ENCODE results near the gene TACC3.

Gene TACC3

GRCh38 chr4:1748465-1748995 is 27.2 kb downstream of the TACC3 start:
- peak; percentile 68 for DNase-seq

GRCh38 chr4:1749370-1749769 is 28.0 kb downstream of the TACC3 start:
- no peak for DNase-seq

GRCh38 chr4:1749826-1750225 is 28.5 kb downstream of the TACC3 start:
- DNase-seq: no peak

GRCh38 chr4:1750381-1751154 is 29.2 kb downstream of the TACC3 start:
- no peak for DNase-seq

GRCh38 chr4:1751155-1751918 is 30.0 kb downstream of the TACC3 start:
- DNase-seq: no peak

GRCh38 chr4:1751919-1752283 is 30.6 kb downstream of the TACC3 start:
- DNase-seq: no peak

- peak; percentile 33 for DNase-seq
These were observed 31.1 kb downstream of the TACC3 start for GRCh38 chr4:1752284-1753041.

- DNase-seq: no peak
These were observed 32.0 kb downstream of the TACC3 start for GRCh38 chr4:1753294-1753696.

- DNase-seq: no peak
These were observed 32.5 kb downstream of the TACC3 start for GRCh38 chr4:1753697-1754311.

GRCh38 chr4:1754336-1754735 is 33.0 kb downstream of the TACC3 start:
- no peak for DNase-seq

- no peak for DNase-seq
These were observed 34.0 kb downstream of the TACC3 start for GRCh38 chr4:1755297-1755696.

GRCh38 chr4:1756079-1756478 is 34.8 kb downstream of the TACC3 start:
- no peak for DNase-seq

- no peak for DNase-seq
These were observed 35.8 kb downstream of the TACC3 start for GRCh38 chr4:1756893-1757779.

- DNase-seq: no peak
These were observed 36.5 kb downstream of the TACC3 start for GRCh38 chr4:1757836-1758235.

GRCh38 chr4:1758306-1759121 is 37.2 kb downstream of the TACC3 start:
- DNase-seq: no peak

- no peak for DNase-seq
These were observed 38.0 kb downstream of the TACC3 start for GRCh38 chr4:1759170-1759817.

GRCh38 chr4:1759818-1760223 is 38.5 kb downstream of the TACC3 start:
- DNase-seq: no peak

GRCh38 chr4:1760521-1761071 is 39.3 kb downstream of the TACC3 start:
- DNase-seq: no peak

GRCh38 chr4:1761130-1761689 is 39.9 kb downstream of the TACC3 start:
- no peak for DNase-seq
